ENCODE measurements around the gene CDT1.

GRCh38 chr16:88816736-88817535, 13.3 kb downstream of the CDT1 start:
- no peak for TF ChIP-seq CTCF (IDR thresholded peaks at IDR 0.05)
- no peak for TF ChIP-seq POLR2A (IDR thresholded peaks at IDR 0.05)

Measured in Peyer's patch (tissue), 4 donors.